HCT116 (cell line): ENCODE data around the gene TOM1.

Experiments
- CBX3 ChIP-seq: IDR thresholded peaks from 2 replicates; pipeline ENCODE4 v1.6.1; 2012; ENCODE audit warnings: low read depth
- MAX ChIP-seq: IDR thresholded peaks from 2 replicates; pipeline ENCODE4 v1.6.1; 2012
- POLR2A ChIP-seq: IDR thresholded peaks from 2 replicates; pipeline ENCODE4 v1.7.0; 2011; ENCODE audit warnings: borderline replicate concordance; ENCODE audit not compliant: insufficient read depth, insufficient read length; ENCODE audit errors: extremely low read depth
- RAD21 ChIP-seq: IDR thresholded peaks from 2 replicates; pipeline ENCODE4 v1.6.1; 2012; ENCODE audit warnings: low read depth, mild to moderate bottlenecking
- TF ChIP-seq, protein P1 (sequence below), 3 experiments: fragments of 200-600 bp in 1 of 3; sonication (generic) in 1 of 3; IDR thresholded peaks in 2 of 3; conservative IDR thresholded peaks in 1 of 3; 2 replicates each; pipeline ENCODE4 v1.5.1; 2012 to 2017; ENCODE audit warnings: low read depth in 2 of 3, low read length in 2 of 3, antibody characterized with exemption in 1 of 3, borderline replicate concordance in 1 of 3, control low read depth in 1 of 3, mild to moderate bottlenecking in 1 of 3, mixed read lengths in 1 of 3, mixed run types in 1 of 3, moderate library complexity in 1 of 3; ENCODE audit not compliant: insufficient read depth in 1 of 3

DNA sequence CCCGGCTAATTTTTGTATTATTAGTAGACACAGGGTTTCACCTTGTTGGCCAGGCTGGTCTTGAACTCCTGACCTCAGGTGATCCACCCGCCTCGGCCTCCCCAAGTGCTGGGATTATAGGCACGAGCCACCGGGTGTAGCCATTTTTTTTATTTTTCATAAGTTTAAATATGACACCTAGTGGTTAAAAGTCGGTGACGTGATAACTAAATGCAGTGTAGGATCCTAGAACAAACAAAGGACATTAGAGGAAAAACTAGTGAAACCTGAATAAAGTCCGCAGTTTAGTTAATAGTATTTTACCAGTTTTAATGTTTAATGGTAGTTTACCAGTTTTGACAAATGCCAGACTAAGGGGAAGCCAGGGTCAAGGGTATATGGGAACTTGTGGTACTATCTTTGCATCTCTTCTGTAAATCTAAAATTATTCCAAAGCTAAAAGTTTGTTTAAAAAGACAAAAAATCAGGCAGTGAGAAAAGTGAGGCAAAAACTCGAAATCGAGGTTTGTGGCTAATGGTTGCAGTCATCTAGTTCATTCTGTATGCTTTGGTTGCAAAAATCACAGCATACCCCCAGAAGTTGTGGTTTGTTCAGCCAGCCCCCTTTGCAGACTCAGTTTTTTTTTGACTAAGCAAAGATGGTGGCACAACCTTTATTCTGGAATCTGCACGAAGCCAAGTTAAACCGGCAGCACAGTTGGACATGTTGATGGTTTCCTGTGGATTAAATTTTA is 29.6 kb downstream of the TOM1 start:
- 0 out of 2 replicates have a peak, but pooled peaks have one; percentile 19 for TF ChIP-seq RAD21
- TF ChIP-seq, protein P1, sequence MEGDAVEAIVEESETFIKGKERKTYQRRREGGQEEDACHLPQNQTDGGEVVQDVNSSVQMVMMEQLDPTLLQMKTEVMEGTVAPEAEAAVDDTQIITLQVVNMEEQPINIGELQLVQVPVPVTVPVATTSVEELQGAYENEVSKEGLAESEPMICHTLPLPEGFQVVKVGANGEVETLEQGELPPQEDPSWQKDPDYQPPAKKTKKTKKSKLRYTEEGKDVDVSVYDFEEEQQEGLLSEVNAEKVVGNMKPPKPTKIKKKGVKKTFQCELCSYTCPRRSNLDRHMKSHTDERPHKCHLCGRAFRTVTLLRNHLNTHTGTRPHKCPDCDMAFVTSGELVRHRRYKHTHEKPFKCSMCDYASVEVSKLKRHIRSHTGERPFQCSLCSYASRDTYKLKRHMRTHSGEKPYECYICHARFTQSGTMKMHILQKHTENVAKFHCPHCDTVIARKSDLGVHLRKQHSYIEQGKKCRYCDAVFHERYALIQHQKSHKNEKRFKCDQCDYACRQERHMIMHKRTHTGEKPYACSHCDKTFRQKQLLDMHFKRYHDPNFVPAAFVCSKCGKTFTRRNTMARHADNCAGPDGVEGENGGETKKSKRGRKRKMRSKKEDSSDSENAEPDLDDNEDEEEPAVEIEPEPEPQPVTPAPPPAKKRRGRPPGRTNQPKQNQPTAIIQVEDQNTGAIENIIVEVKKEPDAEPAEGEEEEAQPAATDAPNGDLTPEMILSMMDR (IDR thresholded peaks at IDR 0.05 in 2 of 3, conservative IDR thresholded peaks at IDR 0.05 in 1 of 3; ENCODE audit: borderline replicate concordance in 1 of 3, insufficient read depth in 1 of 3, low read depth in 2 of 3, low read length in 2 of 3) = no peak; a peak in 1 of 6 replicates
- no peak for TF ChIP-seq MAX
- TF ChIP-seq CBX3 = no peak
- no peak for TF ChIP-seq POLR2A
